Measurements from ENCODE around the gene SIN3B. TPM values are rescaled to one million over a fixed set of nuclear protein-coding genes. Genes with fewer than 3 reads are reported as not detected.

The SIN3B gene
- polyA plus RNA-seq, 1 of the 3 experiments (the other 2 are of a cell fraction) = 29.7 TPM

DNA sequence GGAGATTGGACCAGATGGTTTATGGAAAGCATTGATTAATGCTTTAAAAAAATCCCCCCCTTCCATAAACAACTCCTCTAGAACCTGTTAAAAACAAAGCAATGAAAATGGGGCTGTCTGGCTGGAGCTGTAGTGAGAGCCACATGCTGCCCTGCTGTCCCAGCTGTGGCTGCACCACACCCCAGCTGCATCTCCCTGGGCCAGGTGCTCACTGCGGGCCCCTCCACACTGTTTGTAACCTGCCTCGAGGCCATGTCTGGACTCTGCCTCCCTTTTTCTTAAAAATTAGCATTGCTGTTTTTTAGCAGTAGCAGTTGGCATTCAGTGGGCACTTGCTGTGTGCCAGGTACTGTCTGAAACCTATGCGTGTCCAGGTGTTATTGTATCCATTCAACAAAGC, 44.4 kb downstream of the SIN3B start:
- WGBS (ENCODE audit: low lambda C conversion rate) = 100% methylated on average over 3 of the region's 3 CpGs
- Histone ChIP-seq H3K4me1 (ENCODE audit: control insufficient read depth in 1 of 2, insufficient read depth in 2 of 2, low read depth in 1 of 2, low read length in 1 of 2) (no peaks in the 10 kb centered on the region), H3K27ac (ENCODE audit: low read depth in 2 of 2, low read length in 1 of 2) (no peak overlapping the region), H3F3A (replicated peaks; ENCODE audit: insufficient read depth) (no peaks in the 10 kb centered on the region), H3K4me3 (ENCODE audit: low read depth in 2 of 2, low read length in 1 of 2) (no peak overlapping the region), H3K9ac (no peak overlapping the region), H3K36me3 (replicated peaks in 1 of 2; ENCODE audit: control insufficient read depth in 1 of 2, insufficient read depth in 2 of 2, low read length in 1 of 2) (peaks cover 12 to 56% of the 10 kb centered on the region in 2 experiments), H2AFZ (ENCODE audit: low read depth) (no peak overlapping the region), H3K4me2 (no peak overlapping the region), H3K9me3 (no peaks in the 10 kb centered on the region), H3K79me2 (ENCODE audit: insufficient read depth) (0 out of 2 replicates have a peak, but pooled peaks cover 3% of the 10 kb centered on the region), H3K9me2 (no peaks in the 10 kb centered on the region), H3K27me3 (ENCODE audit: insufficient read depth) (no peaks in the 10 kb centered on the region), H4K20me1 (ENCODE audit: insufficient read depth) (peaks cover 5% of the 10 kb centered on the region; the same call in 1 of the 2 replicates)
- no peak for TF ChIP-seq GABPA (IDR thresholded peaks at IDR 0.05; ENCODE audit: low read depth)
- no peak for TF ChIP-seq MEF2A (IDR thresholded peaks at IDR 0.05; ENCODE audit: borderline replicate concordance, low read depth)
- no peak for TF ChIP-seq CHD2 (IDR thresholded peaks at IDR 0.05; ENCODE audit: low read length, partially characterized antibody)
- no peak for TF ChIP-seq RXRA (IDR thresholded peaks at IDR 0.05; ENCODE audit: borderline replicate concordance, low read depth)
- no peak for TF ChIP-seq RCOR1 (IDR thresholded peaks at IDR 0.05; ENCODE audit: low read length)
- TF ChIP-seq NRF1 (IDR thresholded peaks at IDR 0.05; ENCODE audit: low read depth, low read length) = no peak
- TF ChIP-seq, protein P1, sequence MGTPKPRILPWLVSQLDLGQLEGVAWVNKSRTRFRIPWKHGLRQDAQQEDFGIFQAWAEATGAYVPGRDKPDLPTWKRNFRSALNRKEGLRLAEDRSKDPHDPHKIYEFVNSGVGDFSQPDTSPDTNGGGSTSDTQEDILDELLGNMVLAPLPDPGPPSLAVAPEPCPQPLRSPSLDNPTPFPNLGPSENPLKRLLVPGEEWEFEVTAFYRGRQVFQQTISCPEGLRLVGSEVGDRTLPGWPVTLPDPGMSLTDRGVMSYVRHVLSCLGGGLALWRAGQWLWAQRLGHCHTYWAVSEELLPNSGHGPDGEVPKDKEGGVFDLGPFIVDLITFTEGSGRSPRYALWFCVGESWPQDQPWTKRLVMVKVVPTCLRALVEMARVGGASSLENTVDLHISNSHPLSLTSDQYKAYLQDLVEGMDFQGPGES (IDR thresholded peaks at IDR 0.05; ENCODE audit: low read depth, low read length) = no peak
- no peak for TF ChIP-seq YY1 (IDR thresholded peaks at IDR 0.05; ENCODE audit: low read depth)
- no peak for TF ChIP-seq SIN3A (IDR thresholded peaks at IDR 0.05; ENCODE audit: borderline replicate concordance, low read depth, low read length)
- no peak for TF ChIP-seq SMC3 (IDR thresholded peaks at IDR 0.05; ENCODE audit: low read depth, low read length)
- TF ChIP-seq, protein P2, sequence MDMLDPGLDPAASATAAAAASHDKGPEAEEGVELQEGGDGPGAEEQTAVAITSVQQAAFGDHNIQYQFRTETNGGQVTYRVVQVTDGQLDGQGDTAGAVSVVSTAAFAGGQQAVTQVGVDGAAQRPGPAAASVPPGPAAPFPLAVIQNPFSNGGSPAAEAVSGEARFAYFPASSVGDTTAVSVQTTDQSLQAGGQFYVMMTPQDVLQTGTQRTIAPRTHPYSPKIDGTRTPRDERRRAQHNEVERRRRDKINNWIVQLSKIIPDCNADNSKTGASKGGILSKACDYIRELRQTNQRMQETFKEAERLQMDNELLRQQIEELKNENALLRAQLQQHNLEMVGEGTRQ (IDR thresholded peaks at IDR 0.05; ENCODE audit: borderline replicate concordance, low read depth, low read length) = no peak
- TF ChIP-seq, protein P3, sequence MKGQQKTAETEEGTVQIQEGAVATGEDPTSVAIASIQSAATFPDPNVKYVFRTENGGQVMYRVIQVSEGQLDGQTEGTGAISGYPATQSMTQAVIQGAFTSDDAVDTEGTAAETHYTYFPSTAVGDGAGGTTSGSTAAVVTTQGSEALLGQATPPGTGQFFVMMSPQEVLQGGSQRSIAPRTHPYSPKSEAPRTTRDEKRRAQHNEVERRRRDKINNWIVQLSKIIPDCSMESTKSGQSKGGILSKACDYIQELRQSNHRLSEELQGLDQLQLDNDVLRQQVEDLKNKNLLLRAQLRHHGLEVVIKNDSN (IDR thresholded peaks at IDR 0.05; ENCODE audit: borderline replicate concordance, low read depth) = no peak
- TF ChIP-seq, protein P4, sequence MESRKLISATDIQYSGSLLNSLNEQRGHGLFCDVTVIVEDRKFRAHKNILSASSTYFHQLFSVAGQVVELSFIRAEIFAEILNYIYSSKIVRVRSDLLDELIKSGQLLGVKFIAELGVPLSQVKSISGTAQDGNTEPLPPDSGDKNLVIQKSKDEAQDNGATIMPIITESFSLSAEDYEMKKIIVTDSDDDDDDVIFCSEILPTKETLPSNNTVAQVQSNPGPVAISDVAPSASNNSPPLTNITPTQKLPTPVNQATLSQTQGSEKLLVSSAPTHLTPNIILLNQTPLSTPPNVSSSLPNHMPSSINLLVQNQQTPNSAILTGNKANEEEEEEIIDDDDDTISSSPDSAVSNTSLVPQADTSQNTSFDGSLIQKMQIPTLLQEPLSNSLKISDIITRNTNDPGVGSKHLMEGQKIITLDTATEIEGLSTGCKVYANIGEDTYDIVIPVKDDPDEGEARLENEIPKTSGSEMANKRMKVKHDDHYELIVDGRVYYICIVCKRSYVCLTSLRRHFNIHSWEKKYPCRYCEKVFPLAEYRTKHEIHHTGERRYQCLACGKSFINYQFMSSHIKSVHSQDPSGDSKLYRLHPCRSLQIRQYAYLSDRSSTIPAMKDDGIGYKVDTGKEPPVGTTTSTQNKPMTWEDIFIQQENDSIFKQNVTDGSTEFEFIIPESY (IDR thresholded peaks at IDR 0.05; ENCODE audit: borderline replicate concordance, low read depth) = no peak
- ChIA-PET CTCF (no interaction called here), POLR2A (no interaction called here)
- DNase-seq = no peak

Data from SK-N-SH (cell line).